HG03378 (cell line): Measurements from ENCODE around the gene MRPS12.

Experiments used
- ATAC-seq: cut with Tn5 transposase; IDR thresholded peaks from one replicate; pipeline ENCODE4 v1.9.1; 2021; ENCODE audit warnings: mild to moderate bottlenecking, moderate library complexity; ENCODE audit not compliant: unreplicated experiment

Gene MRPS12

DNA sequence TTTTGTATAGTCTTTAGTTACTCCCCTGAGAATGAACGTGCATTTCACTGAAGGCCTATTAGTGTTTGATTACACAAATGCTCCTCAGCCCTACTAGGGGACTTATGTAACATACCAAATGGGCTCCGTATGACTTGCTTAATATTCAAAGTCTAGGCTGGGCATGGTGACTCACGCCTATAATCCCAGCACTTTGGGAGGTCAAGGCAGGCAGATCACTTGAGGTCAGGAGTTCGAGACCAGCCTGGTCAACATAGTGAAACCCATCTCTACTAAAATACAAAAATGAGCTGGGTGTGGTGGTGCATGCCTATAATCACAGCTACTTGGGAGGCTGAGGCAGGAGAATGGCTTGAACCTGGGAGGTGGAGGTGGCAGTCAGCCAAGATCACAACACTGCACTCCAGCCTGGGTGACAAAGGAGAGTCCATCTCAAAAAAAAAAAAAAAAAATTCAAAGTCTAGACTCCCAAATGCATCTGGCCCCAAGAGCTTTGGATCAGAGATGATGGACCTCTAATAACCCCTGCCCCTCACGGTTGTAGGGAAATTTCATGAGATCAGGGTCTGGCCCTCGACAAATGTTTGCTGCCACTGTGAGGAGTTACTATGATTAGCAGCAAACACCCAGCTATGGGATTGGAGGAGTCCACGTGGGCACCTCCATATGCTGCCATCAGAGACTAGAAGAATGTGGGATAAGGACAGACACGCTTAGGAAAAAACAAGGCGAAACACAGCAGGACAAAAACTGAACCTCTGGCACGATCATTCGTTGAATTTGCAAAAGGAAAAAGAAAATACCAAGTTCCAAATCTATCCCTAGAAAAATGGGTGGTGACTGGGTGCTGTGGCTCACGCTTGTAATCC is 40.2 kb downstream of the MRPS12 start:
- ATAC-seq = no peak

DNA sequence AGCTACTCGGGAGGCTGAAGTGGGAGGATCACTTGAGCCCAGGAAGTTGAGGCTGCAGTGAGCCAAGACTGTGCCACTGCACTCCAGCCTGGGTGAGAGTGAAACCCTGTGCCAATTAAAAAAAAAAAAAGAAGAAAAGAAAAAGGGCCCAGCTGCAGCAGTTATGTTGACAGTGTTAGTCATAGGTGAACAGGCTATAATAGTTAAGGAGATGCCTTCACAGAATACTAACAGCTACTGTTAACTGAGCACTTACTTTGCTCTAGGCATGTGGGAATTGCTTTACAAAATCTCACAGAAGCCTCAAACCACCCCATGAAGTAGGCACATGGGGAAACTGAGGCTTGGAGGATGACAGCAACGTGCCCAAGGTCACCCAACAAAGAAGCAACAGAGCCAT is 40.9 kb downstream of the MRPS12 start:
- ATAC-seq = no peak

DNA sequence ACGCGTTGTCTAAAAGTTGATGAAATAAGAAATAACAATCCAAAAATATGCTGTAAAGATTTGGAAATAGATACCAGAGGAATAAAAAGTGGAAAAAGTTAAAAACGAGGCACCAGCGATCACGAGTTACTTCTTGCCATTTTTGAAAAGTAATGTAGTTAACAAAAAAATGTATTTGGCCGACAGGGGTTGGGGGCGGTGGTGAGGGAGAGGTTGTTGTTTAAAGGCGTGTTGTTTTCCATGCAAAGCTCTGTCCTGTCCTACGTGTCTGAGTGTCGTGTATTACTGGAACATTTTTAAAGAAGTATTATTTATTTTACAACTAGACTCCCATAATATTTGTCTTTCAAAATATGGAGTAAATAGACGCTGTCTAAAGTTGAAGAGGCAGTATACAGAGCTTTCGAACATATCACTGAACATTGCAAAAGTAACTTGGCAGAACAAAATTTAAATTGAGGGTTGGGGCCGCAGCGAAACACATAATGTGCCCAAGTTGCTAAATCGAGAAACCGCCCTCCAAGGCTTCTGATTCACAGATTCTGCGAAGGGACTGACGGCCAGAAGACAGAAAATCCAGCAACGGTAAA is 44.0 kb downstream of the MRPS12 start:
- ATAC-seq = no peak

GRCh38 chr19:38975214-38975860 is 44.6 kb downstream of the MRPS12 start, which contains the start of gene FBXO17:
TSS of gene FBXO17 (minus strand) at chr19:38975742. CDS start at chr19:38950319, 25,423 bp downstream.
- no peak for ATAC-seq

DNA sequence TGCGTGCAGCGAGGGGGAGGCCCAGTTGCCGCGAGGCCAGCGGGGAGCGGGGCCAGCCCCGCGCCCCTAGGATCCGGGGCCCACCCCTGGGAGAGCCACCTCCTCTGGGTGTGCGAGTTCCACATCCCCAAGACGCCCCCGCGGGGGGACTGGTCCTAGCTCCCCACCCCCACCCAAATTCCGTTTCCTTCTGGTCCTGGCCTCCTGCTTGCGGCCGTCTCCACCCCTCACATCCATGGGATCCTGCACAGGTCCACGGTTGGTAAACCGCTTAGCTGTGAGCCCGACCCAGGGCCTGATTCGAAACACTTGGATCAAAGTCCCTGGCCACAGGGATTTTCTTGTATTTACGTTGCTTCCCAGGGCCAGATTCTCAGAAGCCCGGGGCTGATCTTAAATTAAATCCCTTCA is 45.1 kb downstream of the MRPS12 start:
- ATAC-seq = no peak

- no peak for ATAC-seq
These were observed 46.9 kb downstream of the MRPS12 start for GRCh38 chr19:38977445-38978325.

DNA sequence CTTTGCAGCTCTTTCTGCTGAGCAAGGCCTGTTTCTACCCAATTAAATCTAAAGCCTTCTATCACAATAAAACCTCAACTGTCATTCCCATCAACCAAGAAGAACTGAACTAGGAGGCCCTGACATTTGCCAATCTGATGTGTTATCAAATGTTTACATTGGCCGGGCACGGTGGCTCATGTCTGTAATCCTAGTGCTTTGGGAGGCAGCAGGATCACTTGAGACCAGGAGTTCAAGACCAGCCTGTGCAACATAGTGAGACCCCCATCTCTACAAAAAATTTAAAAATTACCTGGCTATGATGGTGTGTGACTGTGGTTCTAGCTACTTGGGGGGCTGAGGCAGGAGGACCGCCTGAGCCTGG is 47.6 kb downstream of the MRPS12 start:
- no peak for ATAC-seq

DNA sequence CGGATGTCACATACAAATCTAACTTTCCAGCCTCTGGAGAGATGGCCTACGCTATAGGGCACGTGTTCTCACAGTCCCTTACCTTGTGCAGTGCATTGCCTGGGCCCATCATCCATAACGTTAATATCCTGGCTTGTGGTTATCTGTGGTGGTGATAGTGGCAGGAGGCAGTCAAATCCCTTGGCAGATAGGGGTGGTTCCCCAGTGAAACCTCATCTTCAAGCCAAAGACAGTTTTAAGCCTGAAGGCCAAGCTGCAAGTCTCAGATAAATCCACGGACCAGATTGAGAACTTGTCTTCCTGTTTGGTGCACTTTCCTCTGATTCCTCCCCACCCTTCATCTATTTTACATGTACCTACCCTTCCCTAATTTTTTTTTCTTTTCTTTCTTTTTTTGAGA is 49.1 kb downstream of the MRPS12 start:
- ATAC-seq = no peak

DNA sequence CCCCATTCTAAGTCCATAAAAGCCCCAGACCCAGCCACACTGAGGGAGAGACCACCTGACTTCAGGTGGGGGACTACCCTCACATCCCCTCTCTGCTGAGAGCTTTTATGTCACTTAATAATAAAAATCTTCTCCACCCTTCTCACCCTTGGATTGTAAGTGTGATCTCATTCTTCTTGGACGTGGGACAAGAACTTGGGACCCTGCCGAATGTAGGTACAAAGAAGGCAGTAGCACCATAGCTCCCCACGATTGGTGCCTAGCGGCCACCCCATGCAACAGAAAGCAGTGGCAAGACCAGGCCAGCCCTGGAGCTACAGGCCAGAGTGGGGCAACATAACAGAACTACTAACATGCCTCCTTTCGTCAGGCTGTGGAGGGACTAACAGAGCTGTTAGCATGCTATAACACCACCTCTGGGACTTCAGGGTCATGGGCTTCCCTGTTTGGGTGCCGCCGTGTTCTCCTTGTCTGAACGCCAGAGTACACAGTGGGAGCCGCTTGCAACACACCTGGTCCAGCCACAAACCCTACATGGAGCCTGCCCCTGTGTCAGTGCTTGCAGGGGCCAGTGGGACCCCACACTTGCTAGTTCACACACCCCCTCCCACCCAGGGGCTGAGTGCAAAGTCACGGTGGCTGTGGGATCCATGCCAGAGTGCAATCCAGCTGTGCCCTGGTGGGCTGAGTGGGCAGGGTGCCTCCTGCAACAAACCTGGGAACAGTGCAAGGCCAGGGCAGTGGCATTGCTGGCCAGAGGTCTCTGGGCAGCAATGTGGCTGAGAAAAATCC is 50.0 kb downstream of the MRPS12 start:
- no peak for ATAC-seq
